Hepatocyte (in vitro differentiated cells): ENCODE data around the gene ALDH1A1. TPM values are rescaled to one million over a fixed set of nuclear protein-coding genes. Genes with fewer than 3 reads are reported as not detected.

Experiments
- DNase-seq: peaks from one replicate; pipeline ENCODE4 v3.0.0-alpha.2; 2016; ENCODE audit warnings: low spot score
- H2AFZ ChIP-seq: fragments of 200-600 bp; sonication (generic); 2 replicates; pipeline ENCODE4 v1.6.0; 2016; ENCODE audit warnings: antibody characterized with exemption, mild to moderate bottlenecking
- H3K27ac ChIP-seq: fragments of 200-600 bp; sonication (generic); 2 replicates; pipeline ENCODE4 v1.5.1; 2016; ENCODE audit warnings: mild to moderate bottlenecking
- H3K27me3 ChIP-seq: fragments of 200-600 bp; sonication (generic); 2 replicates; pipeline ENCODE4 v1.6.1; 2016
- H3K36me3 ChIP-seq: fragments of 200-600 bp; sonication (generic); replicated peaks from 2 replicates; pipeline ENCODE4 v1.5.1; 2016; ENCODE audit warnings: low read depth; ENCODE audit not compliant: insufficient read depth
- H3K4me1 ChIP-seq: fragments of 200-600 bp; sonication (generic); 2 replicates; pipeline ENCODE4 v1.5.1; 2016; ENCODE audit warnings: mild to moderate bottlenecking, moderate library complexity; ENCODE audit not compliant: insufficient read depth
- H3K4me2 ChIP-seq: fragments of 200-600 bp; sonication (generic); 2 replicates; pipeline ENCODE4 v1.6.0; 2016
- H3K4me3 ChIP-seq: fragments of 200-600 bp; sonication (generic); 2 replicates; pipeline ENCODE4 v1.5.1; 2016; ENCODE audit warnings: mild to moderate bottlenecking
- H3K79me2 ChIP-seq: fragments of 200-600 bp; sonication (generic); 2 replicates; pipeline ENCODE4 v1.6.0; 2017; ENCODE audit warnings: mild to moderate bottlenecking
- H3K9me2 ChIP-seq: fragments of 200-600 bp; sonication (generic); replicated peaks from 2 replicates; pipeline ENCODE4 v1.6.0; 2017; ENCODE audit warnings: mild to moderate bottlenecking; ENCODE audit not compliant: insufficient read depth
- H3K9me3 ChIP-seq: fragments of 200-600 bp; sonication (generic); 2 replicates; pipeline ENCODE4 v1.5.1; 2016; ENCODE audit warnings: low read depth, mild to moderate bottlenecking
- H4K20me1 ChIP-seq: fragments of 200-600 bp; sonication (generic); 2 replicates; pipeline ENCODE4 v1.6.0; 2016; ENCODE audit warnings: mild to moderate bottlenecking; ENCODE audit not compliant: insufficient read depth, poor library complexity, severe bottlenecking
- CTCF ChIP-seq: fragments of 200-600 bp; sonication (generic); IDR thresholded peaks from 2 replicates; pipeline ENCODE4 v1.5.1; 2016; ENCODE audit warnings: antibody characterized with exemption, mild to moderate bottlenecking; ENCODE audit not compliant: poor library complexity
- EZH2 ChIP-seq: fragments of 200-600 bp; sonication (generic); IDR thresholded peaks from 2 replicates; pipeline ENCODE4 v1.6.1; 2016; ENCODE audit warnings: antibody characterized with exemption, mild to moderate bottlenecking, borderline replicate concordance
- EZH2phosphoT487 ChIP-seq: fragments of 200-600 bp; sonication (generic); IDR thresholded peaks from one replicate; pipeline ENCODE4 v1.6.1; 2018; ENCODE audit warnings: antibody characterized with exemption, mild to moderate bottlenecking, low read depth, moderate library complexity; ENCODE audit not compliant: unreplicated experiment, severe bottlenecking
- WGBS: methylation state at CpG from one replicate; pipeline ENCODE4 v1.1.6; 2016; ENCODE audit warnings: low lambda C conversion rate; ENCODE audit errors: missing lambda C conversion rate; 5-methylcytosine and 5-hydroxymethylcytosine counted together
- polyA plus RNA-seq: library from polyadenylated mRNA; unstranded; fragments of >200 nt; fragmentation: Nextera tagmentation; extraction: Ambion mirVana; gene quantifications from 2 replicates; pipeline ENCODE4 v1.2.1, GENCODE V29; 2016
- total RNA-seq: library from RNA; depleted of rRNA; stranded (reverse); fragments of >200 nt; gene quantifications from 2 replicates; pipeline ENCODE4 v1.2.3, GENCODE V29; 2014

The ALDH1A1 gene
- total and polyA plus RNA-seq, 2 experiments from 2014 or later, result 243 to 529 TPM

GRCh38 chr9:72949244-72949582 lies 3.6 kb downstream of the ALDH1A1 start:
- no peaks in the 10 kb centered on the region for H4K20me1 ChIP-seq
- peaks cover 25% of the 10 kb centered on the region for H3K4me1 ChIP-seq
- H3K9me3 ChIP-seq, result no peaks in the 10 kb centered on the region
- H3K4me2 ChIP-seq, result peak overlapping the region; percentile 74
- H3K27me3 ChIP-seq, result no peaks in the 10 kb centered on the region
- H3K4me3 ChIP-seq, result no peak overlapping the region
- no peaks in the 10 kb centered on the region for H3K9me2 ChIP-seq
- no peaks in the 10 kb centered on the region for H3K36me3 ChIP-seq
- WGBS, result 78% methylated on average over 1 of the region's 1 CpG
- H2AFZ ChIP-seq, result no peak overlapping the region
- peaks cover 82% of the 10 kb centered on the region for H3K79me2 ChIP-seq
- TF ChIP-seq CTCF (no peak), EZH2 (no peak), EZH2phosphoT487 (no peak)
- H3K27ac ChIP-seq, result peak overlapping the region; percentile 50
- DNase-seq, result no peak

GRCh38 chr9:72948575-72949243 lies 4.1 kb downstream of the ALDH1A1 start:
- Histone ChIP-seq H4K20me1 (no peaks in the 10 kb centered on the region), H3K4me1 (peaks cover 23% of the 10 kb centered on the region), H3K4me2 (peak overlapping the region; percentile 74), H3K27me3 (no peaks in the 10 kb centered on the region), H3K9me2 (no peaks in the 10 kb centered on the region), H3K79me2 (peaks cover 86% of the 10 kb centered on the region), H3K9me3 (no peaks in the 10 kb centered on the region), H2AFZ (no peak overlapping the region), H3K27ac (peak overlapping the region; percentile 50), H3K4me3 (no peak overlapping the region), H3K36me3 (no peaks in the 10 kb centered on the region)
- no peak for TF ChIP-seq CTCF
- TF ChIP-seq EZH2phosphoT487, result no peak
- TF ChIP-seq EZH2, result no peak
- DNase-seq, result no peak
- 83% methylated on average over 6 of the region's 6 CpGs for WGBS

GRCh38 chr9:72947984-72948465 lies 4.8 kb downstream of the ALDH1A1 start:
- Histone ChIP-seq H3K4me1 (peaks cover 19% of the 10 kb centered on the region), H3K27me3 (no peaks in the 10 kb centered on the region), H3K9me2 (no peaks in the 10 kb centered on the region), H4K20me1 (no peaks in the 10 kb centered on the region), H3K9me3 (no peaks in the 10 kb centered on the region), H3K27ac (peak overlapping the region; percentile 50), H3K36me3 (no peaks in the 10 kb centered on the region), H2AFZ (no peak overlapping the region), H3K4me3 (no peak overlapping the region), H3K4me2 (peak overlapping the region; percentile 74), H3K79me2 (peaks cover 92% of the 10 kb centered on the region)
- no peak for DNase-seq
- 80% methylated on average over 3 of the region's 3 CpGs for WGBS
- no peak for TF ChIP-seq EZH2phosphoT487
- TF ChIP-seq EZH2, result no peak
- no peak for TF ChIP-seq CTCF

- H3K9me2 ChIP-seq, result no peaks in the 10 kb centered on the region
- no peak overlapping the region for H3K4me3 ChIP-seq
- H2AFZ ChIP-seq, result no peak overlapping the region
- no peaks in the 10 kb centered on the region for H3K36me3 ChIP-seq
- no peak for DNase-seq
- H3K79me2 ChIP-seq, result peaks cover 97% of the 10 kb centered on the region
- H3K4me1 ChIP-seq, result peaks cover 19% of the 10 kb centered on the region
- no peaks in the 10 kb centered on the region for H3K9me3 ChIP-seq
- TF ChIP-seq EZH2phosphoT487, result no peak
- no peak for TF ChIP-seq EZH2
- no peak for TF ChIP-seq CTCF
- peak overlapping the region; percentile 74 for H3K4me2 ChIP-seq
- H3K27ac ChIP-seq, result no peak overlapping the region
- H4K20me1 ChIP-seq, result no peaks in the 10 kb centered on the region
- no peaks in the 10 kb centered on the region for H3K27me3 ChIP-seq
Observed at GRCh38 chr9:72946821-72947220, 6.0 kb downstream of the ALDH1A1 start.
